Measurements from ENCODE around the gene ITPR1. TPM values are rescaled to one million over a fixed set of nuclear protein-coding genes. Genes with fewer than 3 reads are reported as not detected.

Gene ITPR1
- total and polyA plus RNA-seq, 5 donors from 2014 or later = 6.9 to 97.5 (median 9.5) TPM

GRCh38 chr3:4834403-4834866 is 341.3 kb downstream of the ITPR1 start:
- Mint-ChIP-seq H3K4me1 (peaks cover 26 to 71% (median 61%) of the 10 kb centered on the region in 4 donors), H3K27me3 (peaks cover 5% of the 10 kb centered on the region), H3K36me3 (peaks cover 27% of the 10 kb centered on the region), H3K27ac (peak overlapping the region; percentile 64 to 94 (median 81)), H3K4me3 (peak overlapping the region in 3 of 4 donors; percentile 2 to 51 (median 33)), H3K9me3 (no peaks in the 10 kb centered on the region)
- peaks cover 16% of the 10 kb centered on the region for H3K36me3 ChIP-seq (ENCODE audit: control insufficient read depth, insufficient read depth, low read length)
- DNase-seq (peak; percentile 26 to 85 (median 33)), ATAC-seq (ENCODE audit: low read depth in 2 of 2) (peak; percentile 62 to 69)
- H3K9me3 ChIP-seq (ENCODE audit: control insufficient read depth in 2 of 2, low read length in 2 of 2) = no peaks in the 10 kb centered on the region
- H3K4me1 ChIP-seq (ENCODE audit: control insufficient read depth, insufficient read depth, low read length, poor library complexity, severe bottlenecking) = peaks cover 61% of the 10 kb centered on the region
- H3K4me3 ChIP-seq (ENCODE audit: low read depth, low read length) = no peak overlapping the region
- H3K27ac ChIP-seq (ENCODE audit: insufficient read depth, low read length, poor library complexity, severe bottlenecking) = peak overlapping the region; percentile 36
- no peaks in the 10 kb centered on the region for H3K27me3 ChIP-seq (ENCODE audit: control insufficient read depth, insufficient read depth, low read length)

GRCh38 chr3:4835616-4836043 is 342.5 kb downstream of the ITPR1 start:
- peaks cover 27% of the 10 kb centered on the region for H3K36me3 Mint-ChIP-seq
- DNase-seq = no peak
- peaks cover 53% of the 10 kb centered on the region for H3K4me1 ChIP-seq (ENCODE audit: control insufficient read depth, insufficient read depth, low read length, poor library complexity, severe bottlenecking)
- no peaks in the 10 kb centered on the region for H3K9me3 ChIP-seq (ENCODE audit: control insufficient read depth in 2 of 2, low read length in 2 of 2)
- H3K4me3 Mint-ChIP-seq = no peak overlapping the region
- peaks cover 16% of the 10 kb centered on the region for H3K36me3 ChIP-seq (ENCODE audit: control insufficient read depth, insufficient read depth, low read length)
- H3K4me3 ChIP-seq (ENCODE audit: low read depth, low read length) = no peak overlapping the region
- H3K9me3 Mint-ChIP-seq = no peaks in the 10 kb centered on the region
- peak overlapping the region in 2 of 3 donors; percentile 66 to 67 for H3K27ac Mint-ChIP-seq
- H3K27me3 Mint-ChIP-seq = peaks cover 5% of the 10 kb centered on the region
- no peaks in the 10 kb centered on the region for H3K27me3 ChIP-seq (ENCODE audit: control insufficient read depth, insufficient read depth, low read length)
- peaks cover 23 to 69% (median 57%) of the 10 kb centered on the region in 4 donors for H3K4me1 Mint-ChIP-seq
- H3K27ac ChIP-seq (ENCODE audit: insufficient read depth, low read length, poor library complexity, severe bottlenecking) = no peak overlapping the region
- no peak for ATAC-seq (ENCODE audit: low read depth in 2 of 2)

GRCh38 chr3:4836516-4836915 is 343.4 kb downstream of the ITPR1 start:
- ATAC-seq (ENCODE audit: low read depth in 2 of 2) = no peak
- no peaks in the 10 kb centered on the region for H3K9me3 Mint-ChIP-seq
- Histone ChIP-seq H3K4me1 (ENCODE audit: control insufficient read depth, insufficient read depth, low read length, poor library complexity, severe bottlenecking) (peaks cover 44% of the 10 kb centered on the region), H3K36me3 (ENCODE audit: control insufficient read depth, insufficient read depth, low read length) (peaks cover 16% of the 10 kb centered on the region), H3K4me3 (ENCODE audit: low read depth, low read length) (no peak overlapping the region), H3K27ac (ENCODE audit: insufficient read depth, low read length, poor library complexity, severe bottlenecking) (no peak overlapping the region), H3K9me3 (ENCODE audit: control insufficient read depth in 2 of 2, low read length in 2 of 2) (no peaks in the 10 kb centered on the region), H3K27me3 (ENCODE audit: control insufficient read depth, insufficient read depth, low read length) (no peaks in the 10 kb centered on the region)
- no peak for DNase-seq
- H3K4me1 Mint-ChIP-seq = peaks cover 17 to 69% (median 56%) of the 10 kb centered on the region in 4 donors
- peaks cover 27% of the 10 kb centered on the region for H3K36me3 Mint-ChIP-seq
- H3K4me3 Mint-ChIP-seq = no peak overlapping the region
- H3K27ac Mint-ChIP-seq = peak overlapping the region in 2 of 3 donors; percentile 35 to 83
- H3K27me3 Mint-ChIP-seq = no peaks in the 10 kb centered on the region

- no peak overlapping the region for H3K4me3 ChIP-seq (ENCODE audit: low read depth, low read length)
- no peaks in the 10 kb centered on the region for H3K9me3 Mint-ChIP-seq
- DNase-seq = no peak
- H3K4me1 Mint-ChIP-seq = peaks cover 22 to 70% (median 54%) of the 10 kb centered on the region in 4 donors
- no peak overlapping the region for H3K4me3 Mint-ChIP-seq
- H3K27me3 Mint-ChIP-seq = no peaks in the 10 kb centered on the region
- H3K36me3 Mint-ChIP-seq = peaks cover 27% of the 10 kb centered on the region
- no peaks in the 10 kb centered on the region for H3K27me3 ChIP-seq (ENCODE audit: control insufficient read depth, insufficient read depth, low read length)
- peak overlapping the region in 2 of 3 donors; percentile 44 to 83 for H3K27ac Mint-ChIP-seq
- no peak overlapping the region for H3K27ac ChIP-seq (ENCODE audit: insufficient read depth, low read length, poor library complexity, severe bottlenecking)
- no peak for ATAC-seq (ENCODE audit: low read depth in 2 of 2)
- no peaks in the 10 kb centered on the region for H3K9me3 ChIP-seq (ENCODE audit: control insufficient read depth in 2 of 2, low read length in 2 of 2)
- peaks cover 16% of the 10 kb centered on the region for H3K36me3 ChIP-seq (ENCODE audit: control insufficient read depth, insufficient read depth, low read length)
- peaks cover 36% of the 10 kb centered on the region for H3K4me1 ChIP-seq (ENCODE audit: control insufficient read depth, insufficient read depth, low read length, poor library complexity, severe bottlenecking)
Measured at GRCh38 chr3:4837374-4837930, 344.3 kb downstream of the ITPR1 start.

GRCh38 chr3:4838621-4839022 is 345.5 kb downstream of the ITPR1 start:
- H3K4me1 ChIP-seq (ENCODE audit: control insufficient read depth, insufficient read depth, low read length, poor library complexity, severe bottlenecking) = peaks cover 24% of the 10 kb centered on the region
- H3K27ac Mint-ChIP-seq = no peak overlapping the region

GRCh38 chr3:4839278-4839677 is 346.1 kb downstream of the ITPR1 start:
- Histone ChIP-seq H3K27me3 (ENCODE audit: control insufficient read depth, insufficient read depth, low read length) (no peaks in the 10 kb centered on the region), H3K4me1 (ENCODE audit: control insufficient read depth, insufficient read depth, low read length, poor library complexity, severe bottlenecking) (peaks cover 17% of the 10 kb centered on the region), H3K9me3 (ENCODE audit: control insufficient read depth in 2 of 2, low read length in 2 of 2) (no peaks in the 10 kb centered on the region), H3K4me3 (ENCODE audit: low read depth, low read length) (no peak overlapping the region), H3K27ac (ENCODE audit: insufficient read depth, low read length, poor library complexity, severe bottlenecking) (no peak overlapping the region), H3K36me3 (ENCODE audit: control insufficient read depth, insufficient read depth, low read length) (peaks cover 16% of the 10 kb centered on the region)
- Mint-ChIP-seq H3K27me3 (no peaks in the 10 kb centered on the region), H3K4me3 (no peak overlapping the region), H3K9me3 (peaks cover 0 to 2% (median 0%) of the 10 kb centered on the region in 7 donors), H3K36me3 (peaks cover 27% of the 10 kb centered on the region), H3K27ac (no peak overlapping the region), H3K4me1 (peaks cover 29 to 63% (median 41%) of the 10 kb centered on the region in 4 donors)
- ATAC-seq (ENCODE audit: low read depth in 2 of 2) = no peak
- no peak for DNase-seq

More at GRCh38 chr3:4838621-4839022, 345.5 kb downstream of the ITPR1 start:
- no peak overlapping the region for H3K4me3 Mint-ChIP-seq
- peaks cover 25% of the 10 kb centered on the region for H3K36me3 Mint-ChIP-seq
- H3K4me1 Mint-ChIP-seq = peaks cover 30 to 67% (median 47%) of the 10 kb centered on the region in 4 donors
- no peak for DNase-seq
- peaks cover 0 to 2% (median 0%) of the 10 kb centered on the region in 7 donors for H3K9me3 Mint-ChIP-seq
- Histone ChIP-seq H3K4me3 (ENCODE audit: low read depth, low read length) (no peak overlapping the region), H3K27ac (ENCODE audit: insufficient read depth, low read length, poor library complexity, severe bottlenecking) (no peak overlapping the region), H3K27me3 (ENCODE audit: control insufficient read depth, insufficient read depth, low read length) (no peaks in the 10 kb centered on the region), H3K9me3 (ENCODE audit: control insufficient read depth in 2 of 2, low read length in 2 of 2) (no peaks in the 10 kb centered on the region), H3K36me3 (ENCODE audit: control insufficient read depth, insufficient read depth, low read length) (peaks cover 16% of the 10 kb centered on the region)
- ATAC-seq (ENCODE audit: low read depth in 2 of 2) = no peak
- no peaks in the 10 kb centered on the region for H3K27me3 Mint-ChIP-seq

GRCh38 chr3:4841225-4841624 is 348.1 kb downstream of the ITPR1 start:
- H3K27me3 ChIP-seq (ENCODE audit: control insufficient read depth, insufficient read depth, low read length) = no peaks in the 10 kb centered on the region
- Mint-ChIP-seq H3K36me3 (peaks cover 19% of the 10 kb centered on the region), H3K4me3 (peak overlapping the region in 1 of 4 donors; percentile 1), H3K9me3 (peaks cover 0 to 2% (median 0%) of the 10 kb centered on the region in 7 donors), H3K4me1 (peaks cover 30 to 60% (median 35%) of the 10 kb centered on the region in 4 donors), H3K27me3 (no peaks in the 10 kb centered on the region), H3K27ac (peak overlapping the region; percentile 54 to 88 (median 79))
- H3K9me3 ChIP-seq (ENCODE audit: control insufficient read depth in 2 of 2, low read length in 2 of 2) = no peaks in the 10 kb centered on the region
- no peak for ATAC-seq (ENCODE audit: low read depth in 2 of 2)
- H3K4me1 ChIP-seq (ENCODE audit: control insufficient read depth, insufficient read depth, low read length, poor library complexity, severe bottlenecking) = peaks cover 16% of the 10 kb centered on the region
- H3K27ac ChIP-seq (ENCODE audit: insufficient read depth, low read length, poor library complexity, severe bottlenecking) = no peak overlapping the region
- DNase-seq = no peak
- no peak overlapping the region for H3K4me3 ChIP-seq (ENCODE audit: low read depth, low read length)
- H3K36me3 ChIP-seq (ENCODE audit: control insufficient read depth, insufficient read depth, low read length) = peaks cover 16% of the 10 kb centered on the region
